ENCODE results near the gene UGT2B10.

Gene UGT2B10

GRCh38 chr4:68878048-68878447 is 62.3 kb downstream of the UGT2B10 start:
- H3K9me3 ChIP-seq (ENCODE audit: low read length): no peaks in the 10 kb centered on the region
- no peaks in the 10 kb centered on the region for H3K27me3 ChIP-seq (ENCODE audit: insufficient read depth, low read length)

More at GRCh38 chr4:68878048-68878447, 62.3 kb downstream of the UGT2B10 start:
- Histone ChIP-seq H3K4me3 (ENCODE audit: low read length) (no peak overlapping the region), H3K4me1 (ENCODE audit: insufficient read depth, low read length) (no peaks in the 10 kb centered on the region), H2AFZ (ENCODE audit: low read depth, low read length) (no peak overlapping the region), H3K36me3 (ENCODE audit: insufficient read depth, low read length) (no peaks in the 10 kb centered on the region)

Measured in neuron (in vitro differentiated cells).